Measurements from ENCODE around the gene ZNHIT3.
A peak's percentile ranks its signal among the peaks of the same experiment; 100 is the strongest.
"Not testable (repeated sequence)": the region's sequence is repeated elsewhere in the genome, so short reads cannot be mapped to it uniquely, and the experiment has no call there.

The ZNHIT3 gene

DNA sequence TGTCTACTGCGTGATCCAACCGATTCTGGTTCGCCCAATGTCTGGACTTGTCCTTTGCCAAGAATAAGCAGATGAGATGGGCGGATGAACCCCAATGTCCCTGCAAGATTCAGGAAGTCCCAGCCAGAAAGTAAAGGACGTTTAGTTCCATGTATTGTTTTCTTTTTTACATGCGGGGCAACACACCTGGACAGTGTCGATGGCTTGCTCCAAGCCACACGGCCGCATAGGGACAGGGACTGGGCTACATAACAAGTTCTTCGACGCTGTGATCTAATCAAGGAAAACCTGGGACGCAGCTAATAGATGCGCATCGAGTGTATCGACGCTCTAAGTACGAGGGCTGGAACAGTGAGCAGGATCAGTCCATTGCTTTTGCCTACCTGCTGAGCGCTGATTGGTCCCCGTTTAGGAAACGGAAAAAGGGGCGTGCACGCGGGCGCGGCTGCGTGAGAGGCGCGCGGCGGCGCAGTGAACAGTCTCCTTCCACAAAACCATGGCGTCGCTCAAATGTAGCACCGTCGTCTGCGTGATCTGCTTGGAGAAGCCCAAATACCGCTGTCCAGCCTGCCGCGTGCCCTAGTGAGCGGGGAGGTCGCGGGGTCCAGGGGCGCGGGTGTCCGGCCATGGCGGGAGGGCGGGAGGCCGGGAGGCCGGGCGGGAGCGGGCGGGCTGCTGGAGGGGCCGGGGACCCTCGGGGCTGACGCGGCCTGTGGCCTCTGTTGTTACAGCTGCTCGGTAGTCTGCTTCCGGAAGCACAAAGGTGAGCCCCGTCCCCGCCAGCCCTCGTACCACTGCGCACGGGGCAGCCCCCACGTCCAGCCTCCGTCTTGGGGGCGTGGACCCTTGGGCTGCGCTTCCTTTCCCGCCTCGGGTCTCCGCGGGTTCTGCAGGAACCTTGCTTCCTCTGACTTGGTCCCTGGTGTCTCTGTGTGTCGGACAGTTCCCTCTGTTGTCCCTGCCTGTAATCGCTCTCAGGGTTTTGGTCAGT lies at the start of gene ZNHIT3:
TSS of gene ZNHIT3 (plus strand) at position 478 of the 991 bp plus-strand sequence. CDS start at position 497, 19 bp downstream.
- peak; percentile 81 for DNase-seq

DNA sequence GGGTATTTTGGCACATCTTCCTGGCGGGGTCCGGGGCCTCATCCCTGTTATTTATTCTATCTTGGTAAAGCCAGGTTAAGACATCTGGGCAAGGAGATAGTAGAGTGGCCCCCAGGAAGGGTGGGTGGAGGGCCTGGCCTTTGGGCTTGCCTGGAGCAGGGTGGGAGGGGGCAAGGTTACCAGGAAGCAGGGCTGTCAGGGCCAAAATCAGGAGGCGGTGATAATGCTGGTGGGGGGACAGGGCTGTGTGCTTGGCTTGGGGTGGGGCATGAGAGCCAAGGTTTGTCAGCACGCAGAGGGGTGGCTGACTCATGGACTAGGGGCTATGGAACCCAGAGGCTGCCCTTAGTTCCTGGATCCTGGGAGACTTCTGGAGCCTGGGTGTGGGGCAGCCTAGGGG lies 44.7 kb upstream of the ZNHIT3 start:
- not testable (repeated sequence) for DNase-seq

DNA sequence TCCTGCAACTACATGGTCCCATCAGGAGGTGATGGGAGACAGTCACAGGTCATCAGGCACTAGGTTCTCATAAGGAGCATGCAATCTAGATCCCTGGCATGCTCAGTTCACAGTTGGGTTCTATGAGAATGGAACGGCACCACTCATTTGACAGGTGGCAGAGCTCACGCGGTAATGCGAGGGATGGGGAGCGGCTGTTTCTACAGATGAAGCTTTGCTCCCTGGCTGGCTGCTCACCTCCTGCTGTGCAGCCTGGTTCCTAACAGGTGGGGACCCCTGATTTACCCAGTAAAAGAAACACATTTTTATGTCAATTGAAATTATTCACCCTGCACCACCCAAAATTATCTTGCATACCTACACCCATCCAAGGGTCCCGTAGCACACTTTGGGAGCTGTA lies 42.7 kb upstream of the ZNHIT3 start:
- no peak for DNase-seq

DNA sequence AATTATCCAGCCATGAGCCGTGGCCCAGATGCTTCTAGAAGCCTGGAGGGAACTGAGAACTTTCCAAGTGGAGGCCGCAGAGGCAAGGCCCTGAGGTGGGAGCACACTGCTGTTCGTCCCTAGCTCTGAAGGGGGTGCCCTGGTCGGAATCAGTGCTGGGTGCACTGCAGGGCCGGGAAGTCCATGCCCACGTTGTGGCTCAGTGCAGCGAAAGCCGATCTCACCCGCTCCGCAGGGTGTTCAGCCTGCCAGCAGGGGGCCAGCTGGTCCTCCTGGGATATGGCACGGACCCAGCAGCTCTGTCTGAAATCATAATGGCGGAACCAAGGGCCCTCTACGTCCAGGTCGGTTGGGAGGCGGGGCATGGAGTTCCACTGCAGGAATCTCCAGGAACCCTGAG lies 36.5 kb upstream of the ZNHIT3 start:
- not testable (repeated sequence) for DNase-seq

DNA sequence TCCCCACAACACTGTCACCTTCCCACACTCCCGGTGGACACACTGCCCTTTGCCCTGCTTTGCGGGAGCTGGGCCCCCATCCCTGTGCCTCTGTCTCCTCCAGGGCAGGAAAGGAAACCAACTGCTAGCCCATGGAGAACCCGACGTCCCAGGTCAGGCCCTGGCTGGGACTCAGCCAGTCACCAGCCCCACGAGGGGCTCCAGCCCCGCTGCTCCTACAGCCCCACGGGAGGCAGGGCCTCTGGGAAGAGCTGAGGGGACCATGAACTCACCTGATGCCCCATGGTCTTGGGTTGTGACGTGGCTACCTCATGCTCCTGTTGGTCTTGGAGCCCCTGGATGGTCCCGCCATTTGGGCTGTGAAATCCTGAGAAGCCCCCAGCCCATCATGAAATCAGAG lies 33.6 kb upstream of the ZNHIT3 start:
- DNase-seq = not testable (repeated sequence)

DNA sequence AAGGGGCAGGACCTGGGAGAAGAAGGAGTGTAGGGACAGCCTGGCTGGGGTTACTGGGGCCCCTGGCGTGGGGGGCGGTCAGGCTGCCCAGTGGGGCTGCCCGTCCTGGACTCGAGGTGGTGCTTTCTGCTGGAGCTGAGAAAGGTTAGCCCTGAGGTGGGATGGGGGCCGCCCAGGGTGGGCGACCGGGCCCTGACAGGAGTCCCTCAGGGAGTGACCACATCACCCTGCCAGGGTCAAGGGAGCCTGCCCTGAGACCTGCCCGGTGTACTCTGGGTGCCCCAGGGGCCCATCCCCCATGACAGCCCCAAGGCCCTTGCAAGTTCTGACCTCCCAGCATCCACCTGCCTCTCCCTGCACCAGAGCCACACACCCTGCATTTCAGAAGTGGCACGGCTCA lies 28.8 kb upstream of the ZNHIT3 start:
- DNase-seq = not testable (repeated sequence)

DNA sequence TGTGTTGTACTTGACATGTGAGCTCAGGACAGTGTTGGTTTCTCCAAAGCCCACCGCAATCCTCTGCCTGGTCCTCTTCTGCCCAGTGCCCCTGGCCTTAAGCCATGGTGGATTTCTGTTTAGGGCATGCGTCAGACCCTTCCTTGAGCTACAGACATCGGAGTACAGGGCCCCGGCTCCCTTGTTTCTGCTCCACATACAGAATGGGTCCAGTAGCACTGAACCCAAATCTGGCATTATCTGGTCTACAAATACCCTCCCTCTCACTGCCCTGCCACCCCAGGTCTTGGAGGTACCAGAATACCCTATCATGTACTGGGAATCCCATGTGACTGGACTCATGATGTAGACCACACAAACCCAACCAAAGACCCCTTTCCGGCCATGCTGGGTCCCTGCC lies 27.4 kb upstream of the ZNHIT3 start:
- DNase-seq = no peak

DNA sequence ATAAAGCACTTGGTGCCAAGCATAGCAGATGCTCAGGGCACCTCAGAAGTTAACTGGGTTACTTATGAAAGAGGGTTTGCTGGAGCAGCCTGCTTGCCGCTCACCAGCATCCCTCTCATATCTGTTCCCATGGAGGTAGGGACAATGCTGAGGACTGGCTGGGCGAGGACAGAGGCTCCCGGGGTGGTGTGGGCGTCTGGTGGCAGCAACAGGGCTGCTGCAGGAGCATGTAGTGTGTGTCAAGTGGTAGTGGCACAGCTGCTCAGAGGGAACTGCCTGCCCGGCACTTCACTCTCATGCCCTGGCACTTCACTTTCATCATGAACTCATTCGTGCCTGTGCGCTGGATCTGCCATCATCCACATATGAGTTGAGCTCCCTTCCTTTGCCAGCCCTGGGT lies 26.9 kb upstream of the ZNHIT3 start:
- no peak for DNase-seq

DNA sequence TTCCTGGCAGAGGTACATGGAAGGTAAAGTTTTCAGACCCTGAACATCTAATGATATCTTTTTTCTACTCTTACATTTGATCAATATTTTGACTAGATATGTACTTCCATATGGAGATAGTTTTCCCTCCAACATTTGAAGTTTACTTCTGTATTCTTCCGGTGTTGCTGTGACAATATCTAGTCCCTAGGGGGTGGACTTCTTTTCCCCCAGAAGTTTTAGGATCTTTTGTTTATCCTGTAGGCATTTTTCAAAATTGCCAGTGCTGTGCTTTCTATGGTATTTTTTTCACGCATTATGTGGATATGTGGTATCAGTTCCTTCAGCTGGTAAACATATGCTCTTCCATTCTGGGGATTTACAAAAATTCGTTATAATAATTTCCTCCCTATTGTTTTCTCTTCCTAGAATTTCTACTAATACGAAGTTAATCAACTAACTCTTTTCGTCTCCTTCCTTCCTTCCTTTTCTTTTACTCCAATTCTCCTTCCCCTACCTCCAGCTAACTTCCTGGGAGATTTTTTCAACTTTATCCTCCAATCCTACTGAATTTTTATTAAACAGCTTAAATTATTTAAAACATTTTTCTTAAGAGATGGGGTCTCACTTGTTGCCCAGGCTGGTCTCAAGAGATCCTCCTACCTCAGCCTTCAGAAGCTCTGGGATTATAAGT lies 26.1 kb upstream of the ZNHIT3 start:
- no peak for DNase-seq

DNA sequence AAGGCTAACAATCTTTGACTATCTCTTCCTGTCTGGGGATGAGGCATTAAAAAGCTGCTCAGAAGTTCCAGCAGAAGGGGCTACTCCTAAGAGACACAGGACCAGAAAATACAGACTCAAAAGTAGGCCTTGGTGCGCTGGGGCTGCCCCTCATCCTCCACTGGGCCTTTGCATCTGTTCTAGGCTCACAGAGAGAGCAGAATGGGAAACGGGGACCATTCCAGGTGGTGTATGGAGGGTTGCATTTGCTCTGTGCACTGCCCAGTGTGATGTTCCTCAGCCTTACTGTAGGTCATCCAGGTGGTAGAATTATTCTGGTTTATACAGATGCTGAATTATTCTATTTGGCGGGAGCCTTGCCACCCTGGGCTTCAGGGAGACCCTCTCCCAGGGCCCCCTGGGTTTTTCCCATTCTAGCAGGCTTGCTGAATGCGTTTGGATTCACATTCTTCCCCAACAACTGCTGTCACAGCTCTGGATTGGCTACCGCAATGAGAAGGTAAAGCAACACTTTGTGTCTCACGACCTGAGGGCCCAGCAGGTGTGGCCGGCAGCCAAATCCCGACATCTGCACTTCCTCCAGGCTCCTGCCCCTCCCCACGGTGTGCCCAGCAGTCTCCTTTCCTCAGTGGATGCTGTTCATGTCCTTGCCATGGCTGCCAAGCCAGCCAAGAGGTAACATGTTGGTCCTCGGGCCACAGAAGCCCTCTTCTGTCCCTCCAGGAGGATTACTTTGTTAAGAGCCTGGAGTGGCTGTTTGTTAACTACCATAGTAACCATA lies 25.0 kb upstream of the ZNHIT3 start:
- DNase-seq = no peak

DNA sequence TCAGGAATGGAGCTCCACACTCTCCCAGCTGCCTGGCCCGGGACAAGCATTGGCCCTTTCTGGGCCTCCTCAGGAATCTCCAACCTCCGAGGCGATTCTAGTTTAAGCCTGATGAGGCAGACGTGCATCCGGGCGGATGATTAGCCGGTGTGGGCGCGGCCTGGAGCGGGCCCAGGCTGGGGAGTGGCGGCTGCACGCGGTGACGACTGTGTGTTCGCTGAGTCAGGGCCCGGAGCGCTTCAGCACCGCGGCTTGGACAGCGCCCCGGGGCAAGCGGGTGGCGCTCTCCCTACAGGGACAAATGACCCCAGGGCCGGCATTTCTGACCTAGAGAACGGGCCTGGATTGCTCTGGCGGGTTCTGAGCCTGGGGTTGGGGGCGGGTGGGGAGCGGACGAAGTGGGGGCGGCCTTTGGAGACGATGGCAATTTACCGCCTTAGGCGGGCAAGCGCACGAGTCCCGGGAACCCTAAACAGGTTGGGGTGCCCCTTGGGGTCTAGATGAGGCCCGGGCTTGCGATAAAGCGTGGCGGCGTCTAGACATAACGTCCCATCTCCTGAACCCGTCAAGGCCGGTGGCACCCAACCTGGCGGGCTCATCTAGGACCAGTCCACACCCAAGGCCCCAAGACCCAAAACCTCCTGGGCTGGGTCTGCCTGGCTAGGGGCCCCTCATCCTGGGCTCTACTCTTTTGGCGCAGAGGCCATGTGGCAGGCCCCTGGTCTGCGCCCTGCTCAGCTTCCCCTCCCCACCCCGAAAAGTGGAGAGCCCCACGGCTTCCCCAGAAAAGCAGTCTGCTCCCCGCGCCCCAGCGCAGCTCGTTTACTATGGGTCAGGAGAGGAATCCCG lies 22.3 kb upstream of the ZNHIT3 start:
- no peak for DNase-seq

DNA sequence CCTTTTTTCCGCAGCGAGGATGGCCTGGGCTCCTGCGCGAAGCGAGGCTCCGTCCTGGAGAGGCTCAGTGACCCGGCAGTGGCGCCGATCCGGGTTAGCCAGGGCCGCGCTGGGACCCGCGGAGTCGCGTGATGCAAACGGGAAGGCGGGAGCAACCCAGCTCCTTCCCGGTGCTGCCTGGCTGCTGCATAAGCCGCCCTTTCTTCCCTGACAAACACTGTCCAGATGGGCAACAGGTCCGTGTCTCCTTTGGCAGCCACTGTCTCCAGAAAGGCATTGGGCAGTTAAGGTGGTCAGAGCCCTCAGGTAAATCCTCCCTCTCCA lies 21.8 kb upstream of the ZNHIT3 start:
- no peak for DNase-seq

DNA sequence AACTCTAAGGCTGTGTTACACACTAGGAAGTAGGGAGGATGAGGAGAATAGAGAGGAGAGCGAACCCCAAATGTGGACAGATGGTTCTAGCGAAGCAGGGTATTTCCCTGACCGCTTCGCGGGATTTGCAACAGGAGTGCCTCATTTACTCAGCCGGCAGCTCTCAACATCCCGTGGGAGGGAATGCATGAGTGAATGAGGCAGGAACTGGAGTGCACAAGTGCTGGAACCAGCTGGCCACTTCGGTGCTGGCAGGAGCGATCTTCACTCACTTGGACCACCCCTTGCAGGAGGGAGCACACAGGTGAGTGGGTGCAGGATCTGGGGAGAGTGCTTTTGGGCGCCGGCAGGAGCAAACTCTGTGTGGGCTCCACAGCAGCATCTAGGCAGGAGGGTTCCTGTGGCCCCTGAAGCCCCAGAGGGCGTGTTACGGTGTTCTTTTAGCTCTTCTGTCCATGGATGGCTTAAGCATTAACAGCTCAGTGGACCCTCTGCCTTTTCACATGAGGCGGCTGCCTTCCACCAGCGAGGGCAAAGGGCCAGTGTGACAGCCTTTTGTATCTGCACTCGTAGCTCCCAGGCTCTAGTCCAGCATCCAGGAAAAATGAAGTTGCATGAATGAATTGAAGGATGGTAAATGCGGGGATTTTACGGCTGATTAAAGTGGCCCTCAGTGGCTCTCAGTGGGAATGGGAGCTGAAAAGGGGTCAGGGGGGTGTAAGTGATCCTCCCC lies 17.4 kb upstream of the ZNHIT3 start:
- no peak for DNase-seq

DNA sequence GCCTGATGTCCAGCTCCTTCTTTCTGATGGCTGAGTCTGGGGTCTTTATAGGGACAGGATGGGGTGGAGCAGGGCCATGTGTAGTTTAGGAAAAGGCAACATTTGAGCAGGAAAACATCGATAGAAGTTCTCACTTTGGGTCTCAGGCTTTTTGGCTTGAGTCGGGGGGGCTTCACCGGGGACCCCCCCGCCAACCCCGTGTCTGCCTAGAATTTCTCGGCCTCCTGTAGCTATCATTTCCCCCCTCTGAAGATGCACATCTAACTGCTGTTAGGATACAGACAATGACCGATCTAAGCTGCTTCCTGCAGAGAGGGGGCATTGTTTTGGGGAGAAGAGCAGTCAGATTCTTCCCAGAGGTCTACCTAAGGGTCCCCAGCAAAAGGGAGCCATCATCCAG lies 16.7 kb upstream of the ZNHIT3 start:
- no peak for DNase-seq

DNA sequence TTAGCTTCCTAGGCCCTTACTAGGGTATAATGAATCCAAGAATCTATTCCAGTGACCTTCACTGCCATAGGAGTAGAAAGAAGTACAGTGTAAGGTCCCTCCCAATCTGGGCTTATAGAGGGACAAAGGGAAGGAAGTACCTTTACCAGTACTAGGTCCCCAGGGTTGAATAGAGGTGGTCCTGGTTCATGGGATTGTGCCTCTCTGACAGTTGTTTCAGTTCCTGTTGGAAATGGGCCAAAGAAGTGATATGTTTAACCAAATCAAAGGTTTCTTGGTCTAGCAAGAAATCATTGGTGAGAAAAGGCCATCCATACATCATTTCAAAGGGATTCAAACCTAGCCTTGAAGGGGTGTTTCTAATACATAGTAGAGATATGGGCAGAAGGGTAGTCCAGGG lies 16.0 kb upstream of the ZNHIT3 start:
- no peak for DNase-seq

DNA sequence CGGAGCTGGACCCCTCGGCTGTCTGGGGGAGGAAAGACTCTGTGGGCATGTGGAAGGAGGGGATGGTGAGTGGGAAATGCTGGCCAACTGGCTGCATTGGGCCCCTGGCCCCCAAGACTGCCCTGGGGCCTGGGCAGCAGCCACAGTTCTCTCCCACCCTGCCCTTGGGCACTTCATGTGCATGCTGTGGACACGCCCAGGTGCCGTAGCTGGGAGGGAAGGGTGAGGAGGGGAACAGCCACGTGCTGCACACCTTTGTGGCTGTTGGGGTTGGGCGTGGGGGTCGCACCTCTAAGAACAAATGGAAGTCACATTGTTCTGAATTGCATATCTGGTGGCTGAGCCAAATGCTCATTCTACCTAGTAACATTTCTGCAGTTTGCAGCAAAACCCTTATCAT lies 11.9 kb upstream of the ZNHIT3 start:
- no peak for DNase-seq

DNA sequence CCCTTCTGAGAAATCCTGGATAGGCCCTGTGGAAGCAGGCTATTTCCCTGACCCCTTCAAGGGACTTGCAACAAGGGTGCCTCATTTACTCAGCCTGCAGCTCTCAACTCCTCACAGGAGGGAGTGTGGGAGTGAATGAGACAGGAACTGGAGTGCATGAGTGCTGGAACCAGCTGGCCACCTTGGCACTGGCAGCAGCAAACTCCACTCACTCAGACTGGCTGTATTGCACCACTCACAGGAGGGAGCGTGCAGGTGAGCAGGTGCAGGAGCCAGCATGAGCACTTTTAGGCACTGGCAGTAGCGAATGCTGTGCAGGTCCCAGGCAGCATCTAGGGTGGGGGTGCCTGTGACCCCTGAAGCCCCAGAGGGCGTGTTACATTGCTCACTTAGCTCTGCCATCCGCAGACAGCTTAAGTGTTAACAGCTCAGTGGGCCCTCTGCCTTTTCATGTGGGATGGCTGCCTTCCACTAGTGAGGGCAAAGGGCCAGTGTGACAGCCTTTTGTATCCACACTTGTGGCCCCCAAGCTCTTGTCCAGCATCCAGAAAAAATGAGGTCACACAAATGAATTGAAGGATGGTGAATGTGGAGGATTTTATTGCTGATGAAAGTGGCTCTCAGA lies 11.0 kb upstream of the ZNHIT3 start:
- no peak for DNase-seq

DNA sequence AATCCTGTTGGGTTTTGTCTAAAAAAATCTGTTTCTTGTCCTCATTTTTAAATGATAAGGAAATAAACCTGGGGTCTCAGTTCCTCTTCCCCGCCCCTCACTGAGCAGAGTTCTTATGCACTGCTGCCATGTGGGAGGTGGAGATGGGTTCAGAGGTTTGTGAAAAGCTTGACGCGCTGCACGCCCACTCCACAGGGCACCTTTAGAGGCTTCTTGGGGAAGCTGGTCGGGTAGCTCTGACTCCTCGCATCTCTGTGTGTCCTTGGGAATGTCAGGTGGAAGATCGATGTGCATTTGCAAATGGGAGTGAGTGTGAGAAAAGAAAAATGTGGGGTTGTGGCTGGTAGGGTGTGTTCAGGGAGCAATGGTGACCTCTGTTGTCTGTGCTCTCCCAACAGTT lies 4.7 kb upstream of the ZNHIT3 start:
- no peak for DNase-seq

DNA sequence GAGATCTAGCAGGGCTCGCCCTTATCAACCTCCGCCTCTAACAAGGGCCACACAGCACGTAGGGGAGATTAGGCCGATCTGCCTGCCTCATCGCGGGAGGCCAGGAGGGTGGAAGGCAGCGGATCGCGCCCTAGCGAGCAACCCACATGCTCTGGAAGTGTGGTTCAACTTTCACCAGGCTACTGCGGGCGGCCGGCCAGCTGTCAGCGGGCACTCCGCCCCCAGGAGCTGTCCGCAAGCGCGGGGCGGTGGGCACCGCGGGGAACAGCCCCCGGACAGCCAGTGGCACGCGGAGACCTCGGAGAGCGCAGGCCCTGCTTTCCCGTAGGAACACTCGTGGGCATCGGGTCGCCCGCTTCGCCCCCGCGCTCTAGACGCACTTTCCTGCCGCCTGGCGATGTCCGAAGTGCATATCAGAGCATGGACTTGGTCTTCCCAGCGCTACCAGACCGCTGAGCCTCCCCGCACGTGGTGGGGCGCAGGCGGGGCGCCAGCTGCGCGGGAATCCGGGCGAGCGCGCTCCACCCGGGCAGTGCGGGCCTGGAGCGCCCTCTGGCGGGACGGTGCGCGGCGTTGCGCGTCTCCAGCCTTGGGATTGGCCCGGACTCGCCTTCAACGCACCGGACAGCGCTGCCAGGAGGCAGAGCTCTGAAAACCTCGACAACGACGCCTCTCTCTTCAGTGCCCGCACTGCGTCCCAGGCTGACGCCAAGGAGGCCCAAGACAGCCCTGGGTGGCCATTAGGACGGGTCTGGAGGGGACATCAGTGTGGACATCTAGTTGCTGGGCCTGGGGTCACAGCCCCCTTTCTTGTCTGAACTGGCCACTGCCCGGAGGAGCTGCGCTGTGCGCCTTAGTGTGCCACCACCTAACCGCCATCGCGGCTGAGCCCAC lies 3.6 kb upstream of the ZNHIT3 start:
- peak; percentile 75 for DNase-seq

DNA sequence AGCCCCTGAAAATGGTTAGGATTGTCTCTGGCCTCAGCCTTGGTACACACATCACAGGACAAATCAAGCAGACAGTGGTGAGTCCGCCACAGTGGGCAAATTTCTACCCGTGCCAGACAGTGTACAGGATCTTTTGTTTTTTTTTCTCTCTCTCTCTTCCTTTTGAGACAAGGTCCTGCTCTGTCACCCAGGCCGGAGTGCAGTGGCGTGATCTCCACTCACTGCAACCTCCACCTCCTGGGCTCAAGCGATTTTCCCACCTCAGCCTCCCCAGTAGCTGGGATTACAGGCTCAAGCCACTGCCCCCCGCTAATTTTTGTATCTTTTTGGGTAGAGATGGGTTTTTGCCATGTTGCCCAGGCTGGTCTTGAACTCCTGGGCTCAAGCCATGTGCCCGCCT lies 2.5 kb upstream of the ZNHIT3 start:
- not testable (repeated sequence) for DNase-seq
